Activated naive CD4-positive, alpha-beta T cell treated with anti-CD3 and anti-CD28 coated beads, Interleukin-2, amount 10 ng/mL, durations not matched to agents 7 days and 5 days (primary cell): Measurements from ENCODE around the gene FTCD.
A peak's percentile ranks its signal among the peaks of the same experiment; 100 is the strongest.

Experiments
- CTCF ChIA-PET: fragments of 350-600 bp; sonication (Branson Sonifier 250); formaldehyde crosslinking; loops from one replicate; lab custom pipeline; 2021; ENCODE audit warnings: antibody characterized with exemption; lab: Charles Lee
- DNase-seq: peaks from one replicate; pipeline ENCODE4 v3.0.0-alpha.2; 2020
- H3K27ac Mint-ChIP-seq: one replicate; pipeline ENCODE4 v1.8.0; 2021; ENCODE audit warnings: mild to moderate bottlenecking, moderate library complexity, mixed read lengths
- H3K27me3 Mint-ChIP-seq: one replicate; pipeline ENCODE4 v1.8.0; 2021; ENCODE audit warnings: mild to moderate bottlenecking, mixed read lengths
- H3K36me3 Mint-ChIP-seq: one replicate; pipeline ENCODE4 v1.8.0; 2021; ENCODE audit warnings: mixed read lengths
- H3K4me1 Mint-ChIP-seq: one replicate; pipeline ENCODE4 v1.8.0; 2021; ENCODE audit warnings: mixed read lengths
- H3K4me3 Mint-ChIP-seq: one replicate; pipeline ENCODE4 v1.8.0; 2021; ENCODE audit warnings: mild to moderate bottlenecking, moderate library complexity, mixed read lengths
- H3K9me3 Mint-ChIP-seq: one replicate; pipeline ENCODE4 v1.8.0; 2021; ENCODE audit warnings: mixed read lengths

Gene FTCD

DNA sequence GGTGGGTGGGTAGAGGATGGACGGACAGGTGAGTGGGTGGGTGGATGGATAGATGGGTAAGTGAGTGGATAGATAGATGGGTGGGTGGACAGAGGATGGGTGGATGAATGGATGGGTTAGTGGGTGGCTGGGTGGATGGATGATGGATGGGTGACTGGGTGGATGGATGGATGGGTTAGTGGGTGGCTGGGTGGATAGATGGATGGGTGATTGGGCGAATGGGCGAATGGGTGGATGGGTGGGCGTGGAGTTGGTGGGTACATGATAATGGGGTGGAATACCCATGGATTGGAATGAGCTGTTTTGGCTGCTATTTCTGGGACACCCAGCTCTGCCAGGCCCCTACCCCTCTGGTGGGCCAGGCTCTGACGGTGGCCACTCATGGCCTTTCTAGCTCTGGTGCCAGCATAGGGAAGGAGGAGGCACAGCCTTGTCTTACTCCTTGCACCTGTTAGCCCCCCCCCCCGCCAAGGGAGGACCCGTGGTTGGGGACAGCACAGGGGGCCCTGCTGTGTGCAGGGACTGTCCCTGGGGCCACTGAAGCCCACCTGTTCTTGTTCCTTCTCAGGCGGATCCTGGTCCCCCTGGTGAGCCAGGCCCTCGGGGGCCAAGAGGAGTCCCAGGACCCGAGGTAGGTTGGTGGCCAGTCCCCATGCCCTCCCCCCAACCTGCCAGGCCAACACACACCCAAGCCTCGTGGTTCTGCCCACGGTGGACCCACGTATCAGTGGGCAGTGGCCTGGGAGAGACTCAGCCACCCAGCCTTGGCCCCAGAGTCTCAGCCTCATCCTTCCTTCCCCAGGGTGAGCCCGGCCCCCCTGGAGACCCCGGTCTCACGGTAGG is 31.1 kb downstream of the FTCD start:
- Mint-ChIP-seq H3K9me3 (no peaks in the 10 kb centered on the region), H3K27me3 (no peaks in the 10 kb centered on the region), H3K4me3 (no peak overlapping the region), H3K27ac (peak overlapping the region; percentile 45), H3K4me1 (no peaks in the 10 kb centered on the region), H3K36me3 (no peaks in the 10 kb centered on the region)
- CTCF ChIA-PET: no interaction called here
- DNase-seq: peak; percentile 16

DNA sequence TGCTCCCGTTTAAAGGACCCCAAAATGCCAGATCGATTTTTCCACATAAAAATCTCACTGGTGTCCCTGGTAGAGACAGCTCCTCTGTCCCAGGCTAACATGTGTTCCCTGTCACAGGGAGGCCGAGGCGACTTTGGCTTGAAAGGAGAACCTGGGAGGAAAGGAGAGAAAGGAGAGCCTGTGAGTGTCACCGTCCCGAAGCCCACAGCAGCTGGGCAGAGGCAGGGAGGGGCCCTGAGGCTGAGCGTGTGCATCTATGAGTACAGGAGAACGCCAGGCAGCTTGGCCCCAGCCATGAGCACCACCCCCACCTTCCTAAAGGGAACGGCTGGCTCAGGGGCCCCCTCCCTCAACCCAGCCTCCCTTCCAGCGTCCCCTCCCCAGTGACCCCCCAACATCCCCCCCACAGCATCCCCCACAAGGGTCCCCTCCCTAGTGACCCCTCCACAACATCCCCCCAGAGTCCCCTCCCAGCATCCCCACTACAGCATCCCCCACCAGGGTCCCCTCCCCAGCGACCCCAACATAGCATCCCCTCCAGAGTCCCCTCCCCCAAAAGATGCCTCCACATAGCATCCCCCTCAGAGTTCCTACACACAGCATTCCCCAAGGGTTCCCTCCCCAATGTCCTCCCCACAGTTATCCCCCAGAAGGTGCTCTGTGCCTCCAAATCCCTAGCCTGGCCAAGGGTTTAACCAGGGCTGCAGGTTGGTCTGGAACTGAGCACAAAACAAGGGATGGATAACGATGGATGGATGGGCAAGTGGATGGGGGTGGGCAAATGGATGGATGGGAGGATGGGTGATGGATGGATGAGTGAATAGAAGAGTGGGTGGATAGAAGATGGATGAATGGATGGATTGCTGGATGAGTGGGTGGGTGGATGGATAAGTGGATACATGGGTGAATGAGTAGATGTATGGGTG is 32.4 kb downstream of the FTCD start:
- no peak overlapping the region for H3K27ac Mint-ChIP-seq
- H3K36me3 Mint-ChIP-seq: no peaks in the 10 kb centered on the region
- H3K4me3 Mint-ChIP-seq: no peak overlapping the region
- no peaks in the 10 kb centered on the region for H3K27me3 Mint-ChIP-seq
- H3K4me1 Mint-ChIP-seq: no peaks in the 10 kb centered on the region
- CTCF ChIA-PET: no interaction called here
- DNase-seq: peak; percentile 18
- H3K9me3 Mint-ChIP-seq: no peaks in the 10 kb centered on the region

DNA sequence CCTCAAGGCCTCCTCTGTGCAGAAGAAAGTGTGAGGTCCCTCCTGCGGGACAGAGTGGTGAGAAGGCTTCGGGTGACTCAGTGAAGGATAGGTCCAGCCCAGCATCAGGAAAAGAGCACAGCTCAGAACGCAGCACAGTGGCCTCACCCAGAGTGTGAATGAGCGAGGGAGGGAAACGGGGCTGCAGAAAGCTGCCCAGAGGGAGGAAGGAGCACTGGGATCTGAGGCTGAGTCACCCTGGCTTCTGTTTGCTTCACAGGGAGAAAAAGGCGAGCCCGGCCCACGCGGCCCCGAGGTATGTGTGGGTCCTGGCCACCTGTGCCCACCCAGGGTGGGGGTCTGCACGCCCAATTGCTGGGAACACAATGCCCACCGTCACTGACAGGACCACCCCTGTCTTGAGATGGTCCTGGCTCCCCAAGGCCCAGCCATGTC is 33.1 kb downstream of the FTCD start:
- no peaks in the 10 kb centered on the region for H3K27me3 Mint-ChIP-seq
- DNase-seq: no peak
- no peaks in the 10 kb centered on the region for H3K9me3 Mint-ChIP-seq
- H3K27ac Mint-ChIP-seq: no peak overlapping the region
- no peaks in the 10 kb centered on the region for H3K36me3 Mint-ChIP-seq
- no peaks in the 10 kb centered on the region for H3K4me1 Mint-ChIP-seq
- H3K4me3 Mint-ChIP-seq: no peak overlapping the region
- CTCF ChIA-PET: no interaction called here

DNA sequence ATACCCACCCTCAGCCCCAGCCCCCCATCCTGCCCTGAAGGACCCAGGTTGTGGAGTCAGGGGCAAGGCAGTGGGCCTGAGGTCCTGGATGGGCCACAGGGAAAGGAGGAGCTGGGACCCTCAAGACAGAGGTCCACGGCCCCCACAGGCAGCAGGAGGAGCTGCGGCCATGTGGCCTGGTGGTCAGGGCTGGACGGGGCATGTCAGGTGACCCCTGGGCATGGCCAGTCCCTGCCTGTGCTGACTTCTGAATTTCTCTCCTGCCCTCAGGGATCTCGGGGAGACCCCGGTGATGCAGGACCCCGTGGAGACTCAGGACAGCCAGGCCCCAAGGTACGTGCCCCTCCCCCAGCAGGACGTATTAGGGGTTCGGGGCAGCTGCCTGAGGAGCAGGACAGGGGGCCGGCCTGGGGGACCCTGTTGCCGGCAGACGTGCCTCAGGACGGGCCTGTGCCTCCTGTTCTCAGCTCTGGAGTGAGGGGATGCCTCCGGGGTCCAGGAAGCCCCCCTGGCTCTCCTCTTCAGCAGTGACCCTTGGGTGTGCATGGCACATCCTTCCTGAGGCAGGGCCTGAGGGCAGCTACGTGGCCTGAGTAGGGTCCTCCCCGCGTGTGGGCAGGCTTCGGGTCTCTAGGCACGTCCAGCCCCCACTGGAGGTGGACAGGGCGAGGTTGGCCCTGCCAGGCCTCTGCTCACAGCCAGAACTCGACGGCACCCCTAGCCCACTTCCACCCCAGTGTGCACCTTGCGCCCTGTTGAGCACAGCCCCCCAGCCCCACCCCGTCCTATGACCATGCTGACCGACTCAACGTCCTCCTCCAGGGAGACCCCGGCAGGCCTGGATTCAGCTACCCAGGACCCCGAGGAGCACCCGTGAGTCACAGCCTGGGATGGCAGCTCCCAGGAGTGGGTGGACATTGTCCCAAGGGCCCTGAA is 33.8 kb downstream of the FTCD start:
- no peak overlapping the region for H3K27ac Mint-ChIP-seq
- H3K36me3 Mint-ChIP-seq: no peaks in the 10 kb centered on the region
- CTCF ChIA-PET: no interaction called here
- H3K4me1 Mint-ChIP-seq: no peaks in the 10 kb centered on the region
- H3K4me3 Mint-ChIP-seq: no peak overlapping the region
- H3K27me3 Mint-ChIP-seq: no peaks in the 10 kb centered on the region
- peak; percentile 18 for DNase-seq
- no peaks in the 10 kb centered on the region for H3K9me3 Mint-ChIP-seq

DNA sequence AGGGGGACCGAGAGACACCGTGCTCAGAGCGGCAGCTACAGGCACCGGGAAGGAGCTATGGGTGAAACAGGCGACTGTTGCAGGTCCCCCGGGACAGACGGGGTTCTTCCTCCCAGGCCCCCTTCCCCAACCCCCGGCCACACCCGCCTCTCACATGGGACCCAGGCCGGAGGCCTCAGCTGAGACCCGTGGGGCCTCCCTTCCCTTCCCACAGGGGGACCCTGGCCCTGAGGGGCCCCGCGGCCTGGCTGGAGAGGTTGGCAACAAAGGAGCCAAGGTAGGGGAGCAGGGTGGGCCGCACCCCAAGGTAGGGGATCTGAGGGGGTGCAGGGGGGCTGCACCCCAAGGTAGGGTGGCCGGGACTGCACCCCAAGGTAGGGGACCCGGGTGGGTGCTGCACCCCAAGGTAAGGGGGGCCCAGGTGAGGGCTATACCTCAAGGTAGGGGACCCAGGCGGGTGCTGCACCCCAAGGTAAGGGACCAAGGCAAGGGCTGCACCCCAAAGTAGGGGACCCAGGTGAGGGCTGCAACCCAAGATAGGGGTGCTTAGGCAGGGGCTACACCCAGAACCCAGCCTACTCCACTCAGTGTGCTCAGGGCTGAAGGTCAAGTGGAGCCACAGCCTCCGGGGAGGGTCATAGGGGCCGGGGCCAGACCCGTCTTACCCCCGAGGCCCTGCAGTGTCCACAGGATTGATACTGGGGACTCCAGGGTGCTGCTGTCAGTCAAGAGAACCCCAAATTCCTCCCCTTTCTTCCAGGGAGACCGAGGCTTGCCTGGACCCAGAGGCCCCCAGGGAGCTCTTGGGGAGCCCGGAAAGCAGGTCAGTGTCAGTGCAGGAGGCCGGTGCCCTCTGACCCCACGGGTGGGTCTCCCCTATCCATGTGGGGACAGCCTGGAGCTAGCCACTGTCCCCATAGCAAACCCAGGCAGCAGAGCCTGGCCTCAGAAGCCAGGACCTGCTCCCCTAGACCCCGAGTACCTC is 34.8 kb downstream of the FTCD start:
- peak; percentile 8 for DNase-seq
- Mint-ChIP-seq H3K27me3 (no peaks in the 10 kb centered on the region), H3K27ac (no peak overlapping the region), H3K4me3 (no peak overlapping the region), H3K4me1 (no peaks in the 10 kb centered on the region), H3K36me3 (no peaks in the 10 kb centered on the region), H3K9me3 (no peaks in the 10 kb centered on the region)
- CTCF ChIA-PET: no interaction called here

DNA sequence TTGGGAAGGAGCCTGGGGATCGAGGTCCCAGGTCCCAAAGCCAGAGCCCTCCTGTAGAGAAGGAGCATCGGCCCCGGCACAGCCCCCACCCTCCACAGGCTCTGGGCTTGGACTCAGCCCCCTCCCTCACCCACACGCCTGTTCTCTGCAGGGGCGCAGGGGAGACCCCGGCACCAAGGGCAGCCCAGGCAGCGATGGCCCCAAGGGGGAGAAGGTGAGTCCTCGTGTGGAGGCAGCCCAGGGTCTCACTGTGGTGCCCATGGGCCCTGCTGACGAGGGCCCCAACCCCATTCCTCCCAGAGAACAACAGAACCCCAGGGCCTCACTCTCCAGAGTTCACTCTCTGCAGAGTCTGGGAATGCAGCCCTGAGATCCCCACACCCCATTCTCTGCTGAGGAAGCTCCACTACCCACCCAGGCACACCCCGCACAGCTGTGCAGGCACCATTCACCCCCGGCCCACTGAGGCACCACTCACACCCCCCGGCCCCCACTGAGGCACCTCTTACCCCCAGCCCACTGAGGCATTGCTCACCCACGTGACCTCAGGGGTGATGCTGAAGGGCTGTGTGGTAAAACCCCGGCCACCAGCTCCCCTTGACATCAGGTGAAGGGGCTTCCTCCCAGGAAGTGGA is 35.6 kb downstream of the FTCD start:
- Mint-ChIP-seq H3K36me3 (no peaks in the 10 kb centered on the region), H3K4me1 (no peaks in the 10 kb centered on the region), H3K27ac (no peak overlapping the region), H3K4me3 (no peak overlapping the region), H3K27me3 (no peaks in the 10 kb centered on the region), H3K9me3 (no peaks in the 10 kb centered on the region)
- DNase-seq: peak; percentile 17
- CTCF ChIA-PET: no interaction called here

DNA sequence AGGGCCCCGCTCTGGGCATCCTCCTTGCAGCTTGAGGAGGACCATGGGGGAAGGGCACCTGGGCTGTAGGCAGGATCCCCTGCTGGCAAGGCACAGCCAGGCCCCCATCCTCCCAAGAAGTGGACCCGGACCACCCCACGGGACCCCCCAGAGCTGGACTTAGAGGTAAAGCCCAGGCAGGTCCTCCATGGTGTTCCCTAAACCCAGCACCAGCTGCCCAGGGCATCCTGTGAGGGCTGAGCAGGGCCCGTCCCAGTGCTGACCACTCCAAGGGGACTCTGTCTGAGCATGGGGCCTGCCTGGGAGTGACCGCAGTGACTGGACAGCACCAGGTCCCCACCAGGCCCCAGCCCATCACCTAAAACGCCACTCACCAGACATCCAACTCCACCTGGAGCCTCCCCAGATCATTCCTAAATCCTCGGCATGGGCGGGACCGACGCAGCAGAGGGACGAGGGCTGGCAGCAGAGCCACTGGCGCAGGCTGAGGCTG is 36.2 kb downstream of the FTCD start:
- H3K9me3 Mint-ChIP-seq: no peaks in the 10 kb centered on the region
- no peak overlapping the region for H3K4me3 Mint-ChIP-seq
- H3K27ac Mint-ChIP-seq: no peak overlapping the region
- H3K27me3 Mint-ChIP-seq: no peaks in the 10 kb centered on the region
- H3K4me1 Mint-ChIP-seq: no peaks in the 10 kb centered on the region
- DNase-seq: peak; percentile 19
- H3K36me3 Mint-ChIP-seq: no peaks in the 10 kb centered on the region
- CTCF ChIA-PET: no interaction called here

DNA sequence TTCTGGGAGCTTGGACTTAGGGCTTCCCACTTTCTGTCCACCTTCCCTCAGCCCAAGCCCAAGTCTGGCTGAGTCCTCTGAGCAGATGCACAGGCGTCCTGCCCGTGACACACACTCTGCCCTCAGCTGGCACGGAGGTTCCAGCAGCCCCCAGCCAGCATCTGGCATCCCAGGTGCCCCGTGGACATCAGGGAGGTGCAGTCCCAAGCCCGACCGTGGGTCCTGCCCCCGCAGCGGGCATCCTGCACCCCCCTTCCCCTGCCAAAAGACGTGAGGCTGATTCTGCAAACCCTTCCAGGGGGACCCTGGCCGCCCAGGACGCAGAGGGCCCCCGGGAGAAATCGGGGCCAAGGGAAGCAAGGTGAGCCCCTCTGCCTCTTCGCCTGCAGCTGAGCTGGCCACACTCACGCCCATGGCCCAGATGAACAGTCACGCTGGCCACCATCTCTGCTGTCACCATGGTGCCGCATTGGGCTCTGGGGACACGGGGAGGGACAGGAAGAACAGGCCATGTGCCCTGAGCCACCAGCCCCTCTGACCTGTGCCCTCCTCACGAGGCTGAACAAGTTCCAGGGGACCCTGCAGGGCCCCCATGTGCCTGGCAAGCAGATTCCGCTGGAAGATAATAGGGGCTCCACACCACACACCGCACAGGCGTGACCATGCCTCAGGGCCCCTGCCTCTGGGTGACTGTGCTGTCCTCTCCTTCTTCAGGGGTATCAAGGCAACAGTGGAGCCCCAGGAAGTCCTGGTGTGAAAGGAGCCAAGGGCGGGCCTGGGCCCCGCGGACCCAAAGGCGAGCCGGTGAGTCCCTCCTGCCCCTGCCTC is 36.8 kb downstream of the FTCD start:
- DNase-seq: peak; percentile 11
- H3K36me3 Mint-ChIP-seq: no peaks in the 10 kb centered on the region
- H3K27ac Mint-ChIP-seq: no peak overlapping the region
- CTCF ChIA-PET: no interaction called here
- H3K4me1 Mint-ChIP-seq: no peaks in the 10 kb centered on the region
- no peaks in the 10 kb centered on the region for H3K27me3 Mint-ChIP-seq
- peaks cover 3% of the 10 kb centered on the region for H3K9me3 Mint-ChIP-seq
- no peak overlapping the region for H3K4me3 Mint-ChIP-seq

DNA sequence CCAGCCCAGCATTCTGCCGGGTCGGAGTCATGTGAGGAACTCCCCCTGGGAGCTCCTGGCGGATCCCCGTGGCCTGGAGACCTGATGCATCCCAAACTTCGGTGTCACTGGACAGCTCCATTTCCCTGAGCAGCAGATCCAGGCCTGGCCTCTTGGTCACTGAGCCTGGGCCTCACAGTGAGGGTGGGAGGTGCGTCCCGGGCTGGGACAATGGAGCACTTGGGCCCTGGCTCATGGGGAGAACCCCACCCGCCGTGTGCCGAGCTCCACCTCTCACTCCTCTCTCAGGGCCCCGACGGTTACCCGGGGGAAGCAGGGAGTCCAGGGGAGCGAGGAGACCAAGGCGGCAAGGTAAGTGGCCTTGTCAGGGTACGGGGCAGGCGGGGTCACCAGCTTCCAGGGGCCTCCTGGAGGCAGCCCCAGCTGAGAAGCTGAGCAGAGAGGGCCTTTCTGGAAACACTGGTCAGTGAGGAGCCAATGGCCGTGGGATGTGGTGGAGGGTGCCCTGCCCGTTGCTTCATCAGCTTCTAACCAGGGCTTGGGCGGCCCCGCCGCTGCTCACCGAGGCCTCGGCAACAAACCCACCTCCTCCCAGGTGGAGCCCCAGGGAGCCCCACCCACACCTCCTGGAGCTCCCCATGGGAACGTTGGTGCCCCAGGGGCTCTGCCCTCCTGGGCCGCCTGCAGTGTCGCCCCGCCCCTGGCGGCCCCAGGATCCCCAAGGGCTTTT is 37.6 kb downstream of the FTCD start:
- H3K36me3 Mint-ChIP-seq: no peaks in the 10 kb centered on the region
- CTCF ChIA-PET: no interaction called here
- no peak overlapping the region for H3K4me3 Mint-ChIP-seq
- H3K4me1 Mint-ChIP-seq: no peaks in the 10 kb centered on the region
- H3K9me3 Mint-ChIP-seq: peaks cover 4% of the 10 kb centered on the region
- peak; percentile 8 for DNase-seq
- no peaks in the 10 kb centered on the region for H3K27me3 Mint-ChIP-seq
- no peak overlapping the region for H3K27ac Mint-ChIP-seq

DNA sequence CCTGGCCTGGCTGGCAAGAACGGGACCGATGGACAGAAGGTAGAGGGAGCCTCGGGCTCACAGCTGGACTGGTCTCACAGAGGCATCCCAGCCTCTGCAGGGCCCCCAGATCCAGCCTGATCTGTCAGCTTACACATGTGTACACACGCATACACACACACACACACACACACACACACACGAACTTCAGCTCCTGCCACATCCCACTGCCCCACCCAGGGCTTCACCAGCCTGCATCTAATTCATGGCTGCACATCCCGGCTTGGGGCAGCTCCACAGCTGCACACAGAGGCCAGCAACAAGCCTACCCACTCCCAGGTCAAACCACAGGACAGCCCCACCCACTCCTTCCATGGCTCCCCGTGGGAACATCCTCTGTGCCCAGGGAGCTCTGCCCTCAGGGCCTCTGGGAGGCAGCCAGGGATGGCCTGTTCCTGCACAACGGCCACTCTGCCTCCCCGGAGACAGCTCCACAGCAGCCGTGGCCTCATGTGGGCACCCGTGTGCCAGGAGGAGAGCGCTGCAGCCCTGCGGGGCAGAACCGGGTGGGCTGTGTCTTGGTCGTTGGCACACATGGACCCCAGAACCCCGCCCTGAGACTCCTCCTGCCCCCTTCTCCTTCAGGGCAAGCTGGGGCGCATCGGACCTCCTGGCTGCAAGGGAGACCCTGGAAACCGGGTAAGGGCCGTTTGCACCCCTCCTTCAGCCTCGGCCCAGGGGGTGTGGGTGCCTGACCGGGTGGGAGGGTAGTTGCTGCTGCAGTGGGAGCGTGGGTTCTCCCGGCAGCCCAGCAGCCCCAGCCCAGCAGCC is 38.4 kb downstream of the FTCD start:
- CTCF ChIA-PET: no interaction called here
- no peaks in the 10 kb centered on the region for H3K36me3 Mint-ChIP-seq
- DNase-seq: peak; percentile 19
- no peaks in the 10 kb centered on the region for H3K4me1 Mint-ChIP-seq
- no peaks in the 10 kb centered on the region for H3K27me3 Mint-ChIP-seq
- H3K9me3 Mint-ChIP-seq: peaks cover 4% of the 10 kb centered on the region
- H3K27ac Mint-ChIP-seq: no peak overlapping the region
- no peak overlapping the region for H3K4me3 Mint-ChIP-seq

DNA sequence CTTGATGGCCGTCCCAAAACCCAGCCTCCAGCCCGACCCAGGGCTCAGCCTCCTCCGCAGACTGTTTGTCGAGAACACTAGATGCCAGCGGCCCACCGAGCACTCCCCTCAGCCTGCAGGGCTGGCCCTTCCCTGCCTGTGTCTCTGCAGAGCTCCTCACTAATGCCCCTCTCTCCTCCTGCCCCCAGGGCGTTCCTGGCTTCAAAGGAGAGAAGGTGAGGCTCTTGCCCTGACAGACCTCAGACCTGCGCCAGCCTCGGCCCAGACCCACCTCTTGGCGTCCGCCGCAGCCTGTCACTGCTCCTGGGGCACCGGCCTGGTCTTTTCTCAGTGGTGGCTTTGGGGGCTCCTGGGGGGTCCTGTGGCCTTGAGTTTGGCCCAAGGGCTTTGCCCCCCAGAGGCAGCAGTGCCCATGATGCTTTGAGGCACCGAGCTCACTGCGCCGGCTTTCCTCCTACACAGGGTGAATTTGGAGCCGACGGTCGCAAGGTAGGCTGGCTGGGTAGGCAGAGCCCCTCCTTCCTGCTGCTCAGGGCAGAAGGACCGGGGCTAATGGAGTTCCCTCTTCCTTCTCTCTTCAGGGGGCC is 39.1 kb downstream of the FTCD start:
- H3K4me1 Mint-ChIP-seq: no peaks in the 10 kb centered on the region
- H3K4me3 Mint-ChIP-seq: no peak overlapping the region
- no peak overlapping the region for H3K27ac Mint-ChIP-seq
- CTCF ChIA-PET: no interaction called here
- H3K36me3 Mint-ChIP-seq: no peaks in the 10 kb centered on the region
- no peak for DNase-seq
- H3K27me3 Mint-ChIP-seq: no peaks in the 10 kb centered on the region
- H3K9me3 Mint-ChIP-seq: peaks cover 4% of the 10 kb centered on the region
